ENCODE data around the gene SNAP29.
"Not testable (repeated sequence)": the region's sequence is repeated elsewhere in the genome, so short reads cannot be mapped to it uniquely, and the experiment has no call there.

SNAP29 gene

DNA sequence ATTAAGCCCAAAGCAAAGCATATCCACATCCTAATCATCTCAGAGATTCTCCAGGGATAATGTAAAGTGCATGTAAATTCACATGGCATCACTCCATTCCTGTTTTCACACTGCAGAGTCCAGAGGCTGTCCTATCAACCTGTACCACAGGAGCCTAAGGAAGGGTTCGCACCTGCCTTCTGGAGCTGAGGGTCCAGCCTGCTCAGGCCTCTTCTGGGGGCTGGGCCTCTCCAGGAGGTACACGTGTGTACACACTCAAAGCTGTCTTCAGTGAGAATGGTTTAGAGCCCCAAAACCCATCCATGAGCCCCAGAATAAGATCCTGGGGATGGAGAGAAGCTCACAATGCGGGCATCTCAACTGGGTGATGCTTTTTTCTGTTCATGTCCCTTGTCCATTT lies 24.1 kb upstream of the SNAP29 start:
- DNase-seq (ENCODE audit: low read depth in 2 of 2): no peak

DNA sequence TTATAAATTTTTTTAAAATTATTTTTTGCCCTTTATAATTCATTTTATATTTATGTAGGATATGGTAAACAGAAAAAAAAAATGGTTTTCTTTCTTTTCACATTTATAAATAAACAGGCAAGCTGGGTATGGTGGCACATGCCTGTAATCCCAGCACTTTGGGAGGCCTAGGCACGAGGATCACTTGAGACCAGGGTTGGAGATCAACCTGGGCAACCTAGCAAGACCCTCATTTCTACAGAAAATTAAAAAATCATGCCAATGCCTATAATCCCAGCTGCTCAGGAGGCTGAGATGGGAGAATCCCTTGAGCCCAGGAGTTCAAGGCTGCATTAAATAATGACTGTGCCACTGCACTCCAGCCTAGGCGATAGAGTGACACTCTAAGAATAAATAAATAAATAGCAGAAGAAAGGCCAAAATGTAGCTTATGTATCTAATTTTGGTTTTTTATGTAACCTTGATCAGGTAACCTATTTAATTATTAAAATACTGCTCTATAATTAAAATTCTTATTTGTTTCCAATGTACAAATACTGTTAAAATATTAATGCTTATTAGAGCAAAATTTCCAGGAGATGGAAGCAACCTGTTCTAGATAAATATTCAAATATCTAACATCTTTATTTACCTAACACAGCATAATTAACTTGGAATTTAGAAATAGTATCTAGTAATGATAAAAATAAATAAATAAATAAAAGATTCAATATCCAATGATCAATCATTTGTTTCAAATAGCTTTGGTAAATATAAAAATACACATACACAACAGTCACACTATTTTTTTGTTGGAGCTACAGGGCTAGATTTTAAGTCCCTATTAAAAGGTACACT lies 21.6 kb upstream of the SNAP29 start:
- DNase-seq (ENCODE audit: low read depth in 2 of 2): no peak

GRCh38 chr22:20839354-20839753 lies 19.5 kb upstream of the SNAP29 start:
- not testable (repeated sequence) for DNase-seq (ENCODE audit: low read depth in 2 of 2)

- DNase-seq (ENCODE audit: low read depth in 2 of 2): no peak
Measured at GRCh38 chr22:20839837-20840645, 18.8 kb upstream of the SNAP29 start.

- no peak for DNase-seq (ENCODE audit: low read depth in 2 of 2)
Measured at GRCh38 chr22:20840646-20841371, 18.0 kb upstream of the SNAP29 start.

DNA sequence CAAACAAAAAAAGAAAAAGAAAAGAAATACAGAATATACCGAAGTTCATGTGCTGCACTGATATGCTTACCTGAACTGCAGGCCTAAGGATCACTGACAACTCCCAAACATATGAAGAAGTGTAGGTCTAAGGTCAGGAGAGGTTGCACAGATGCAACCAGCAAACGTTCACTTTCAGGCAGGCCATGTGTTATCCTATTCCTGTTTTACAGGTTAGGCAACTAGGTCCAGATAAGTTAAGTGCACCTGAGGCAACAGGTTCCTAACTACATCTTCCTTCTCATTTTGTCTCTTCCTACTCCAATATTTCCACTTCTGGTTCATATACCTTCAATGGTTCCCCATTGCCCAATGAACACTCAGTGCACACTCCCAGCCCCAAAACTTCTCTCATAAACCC lies 15.3 kb upstream of the SNAP29 start:
- no peak for DNase-seq (ENCODE audit: low read depth in 2 of 2)

- no peak for DNase-seq (ENCODE audit: low read depth in 2 of 2)
Measured at GRCh38 chr22:20844055-20845037, 14.5 kb upstream of the SNAP29 start.

DNA sequence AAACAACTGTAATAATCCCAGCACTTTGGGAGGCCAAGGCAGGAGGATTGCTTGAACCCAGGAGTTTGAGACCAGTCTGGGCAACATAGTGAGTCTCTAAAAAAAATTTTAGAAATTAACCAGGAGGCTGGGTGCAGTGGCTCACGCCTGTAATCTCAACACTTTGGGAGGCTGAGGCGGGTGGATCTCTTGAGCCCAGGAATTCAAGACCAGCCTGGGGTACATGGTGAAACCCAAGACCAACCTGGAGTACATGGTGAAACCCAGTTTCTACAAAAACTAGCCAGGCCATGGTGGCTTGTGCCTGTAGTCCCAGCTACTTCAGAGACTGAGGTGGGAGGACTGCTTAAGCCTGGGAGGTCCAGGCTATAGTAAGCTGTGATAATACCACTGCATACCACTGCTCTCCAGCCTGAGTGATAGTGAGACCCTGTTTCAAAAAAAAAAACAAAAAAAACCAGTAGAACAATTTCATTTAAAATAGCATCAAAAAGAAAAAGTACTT lies 11.4 kb upstream of the SNAP29 start:
- DNase-seq (ENCODE audit: low read depth in 2 of 2): no peak

DNA sequence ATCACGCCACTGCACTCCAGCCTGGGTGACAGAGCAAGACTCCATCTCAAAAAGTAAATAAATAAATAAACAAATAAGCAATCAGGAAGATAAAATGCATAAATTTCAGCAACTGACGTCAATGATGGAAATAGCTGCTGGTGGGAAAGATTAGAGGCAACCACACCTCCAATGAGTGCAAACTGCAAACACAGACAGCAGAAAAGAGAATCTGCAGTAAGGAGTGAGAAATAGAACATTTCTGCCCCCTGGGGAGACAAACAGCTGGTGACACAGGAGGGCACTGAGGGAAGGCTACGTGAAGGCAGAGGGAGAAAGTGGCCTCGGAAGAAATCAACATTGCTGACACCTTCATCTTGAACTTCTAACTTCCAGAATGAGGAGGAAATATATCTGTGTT lies 6.7 kb upstream of the SNAP29 start:
- DNase-seq (ENCODE audit: low read depth in 2 of 2): no peak

GRCh38 chr22:20852503-20852902 lies 6.3 kb upstream of the SNAP29 start:
- DNase-seq (ENCODE audit: low read depth in 2 of 2): no peak

- no peak for DNase-seq (ENCODE audit: low read depth in 2 of 2)
Measured at GRCh38 chr22:20853236-20853660, 5.6 kb upstream of the SNAP29 start.

- DNase-seq (ENCODE audit: low read depth in 2 of 2): no peak
Measured at GRCh38 chr22:20857247-20857643, 1.6 kb upstream of the SNAP29 start.

DNA sequence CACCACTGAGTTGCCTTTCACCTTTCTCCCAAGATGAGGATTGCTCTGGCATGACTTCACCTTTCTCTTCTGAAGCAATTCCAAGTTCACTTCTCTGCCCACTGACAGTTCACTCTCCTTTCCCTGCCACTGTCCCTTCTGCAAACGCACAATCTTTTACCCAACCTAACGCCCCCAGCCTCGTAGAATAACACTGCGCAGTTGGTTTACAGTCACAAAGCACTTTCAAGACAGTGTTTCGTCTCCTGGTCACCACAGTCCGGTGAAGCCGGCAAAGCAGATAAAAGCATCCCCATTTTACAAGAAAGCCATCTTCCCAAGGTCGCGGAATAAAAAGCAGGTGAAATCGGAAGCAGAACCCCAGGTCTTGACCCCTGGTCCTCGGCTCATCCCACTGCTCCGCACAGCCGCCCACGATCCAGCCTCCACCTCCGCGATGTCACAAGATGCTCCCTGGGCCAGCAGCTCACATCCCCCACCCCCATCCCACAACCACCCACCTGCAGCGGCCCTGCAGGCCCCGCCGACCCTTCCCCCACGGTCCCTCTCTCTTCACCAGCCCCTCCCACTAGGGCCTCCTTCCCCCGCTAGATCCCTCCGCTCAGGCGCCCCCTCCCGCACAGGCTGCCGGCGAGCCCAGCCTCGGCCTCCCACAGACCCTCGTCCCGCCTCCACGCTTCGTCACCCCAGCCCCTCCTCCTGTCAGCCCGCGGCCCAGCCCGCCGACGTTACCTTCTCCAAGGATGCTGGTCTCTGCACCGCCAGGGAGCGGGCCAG lies 781 bp upstream of the SNAP29 start:
- DNase-seq (ENCODE audit: low read depth in 2 of 2): peak; percentile 70 to 81

DNA sequence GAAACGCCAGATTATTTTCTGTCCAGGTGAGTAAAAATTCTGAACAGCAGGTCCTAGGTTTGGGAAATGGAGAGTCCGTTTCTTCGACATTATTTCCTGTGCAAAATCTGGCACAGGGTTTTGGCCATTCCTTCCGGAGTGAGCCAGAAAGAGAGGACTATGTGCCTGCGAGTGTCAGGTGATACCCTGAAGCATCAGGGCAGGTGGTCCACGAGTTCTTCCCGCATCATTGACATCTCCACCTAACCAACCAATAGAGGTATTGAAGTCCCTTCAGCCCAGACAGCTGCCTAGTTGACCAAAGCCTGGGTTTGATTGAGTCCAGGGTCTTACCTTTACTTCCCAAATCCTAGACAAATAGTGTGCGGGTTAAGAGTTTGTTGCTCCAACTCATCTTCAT lies 808 bp downstream of the SNAP29 start:
- DNase-seq (ENCODE audit: low read depth in 2 of 2): no peak

DNA sequence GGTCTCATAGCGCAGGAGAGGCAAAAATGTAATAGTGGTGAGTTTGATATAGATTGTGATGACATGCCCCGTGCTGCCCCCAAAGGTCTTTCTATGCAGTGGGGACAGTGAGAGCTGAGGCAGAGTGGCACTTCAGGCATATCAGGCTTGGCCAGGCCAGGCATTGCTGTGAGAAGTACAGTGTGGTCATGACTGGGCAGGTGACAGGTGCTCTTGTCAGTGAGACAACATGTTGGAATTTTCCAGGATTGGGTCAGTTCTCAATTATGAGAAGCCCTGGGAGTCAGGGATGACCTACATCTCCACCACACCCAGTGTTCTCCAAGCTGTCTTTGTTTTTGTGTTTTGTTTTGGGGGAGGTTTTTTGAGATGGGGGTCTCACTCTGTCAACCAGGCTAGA lies 3.7 kb downstream of the SNAP29 start:
- no peak for DNase-seq (ENCODE audit: low read depth in 2 of 2)

DNA sequence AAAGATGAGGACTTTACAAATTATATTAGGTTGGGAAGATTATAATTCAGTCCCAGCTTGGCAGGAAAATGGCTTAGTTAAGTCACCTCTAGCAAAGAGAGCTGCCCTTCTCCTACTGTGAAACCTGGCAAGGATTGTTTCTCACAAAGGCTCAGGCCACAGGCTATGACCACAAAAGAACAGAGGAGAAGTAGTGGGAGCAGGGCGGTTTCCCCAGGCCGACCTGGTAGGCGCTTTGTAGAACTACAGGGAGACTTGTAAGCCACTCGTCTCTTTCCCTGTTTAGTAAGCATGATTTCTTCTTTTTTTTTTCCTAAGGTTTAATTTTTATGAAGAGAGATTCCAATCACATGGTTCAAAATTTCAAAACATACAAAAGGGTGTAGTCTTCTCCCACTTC lies 4.6 kb downstream of the SNAP29 start:
- no peak for DNase-seq (ENCODE audit: low read depth in 2 of 2)

GRCh38 chr22:20864186-20864908 lies 5.5 kb downstream of the SNAP29 start:
- DNase-seq (ENCODE audit: low read depth in 2 of 2): no peak

GRCh38 chr22:20865331-20865730 lies 6.5 kb downstream of the SNAP29 start:
- DNase-seq (ENCODE audit: low read depth in 2 of 2): no peak

DNA sequence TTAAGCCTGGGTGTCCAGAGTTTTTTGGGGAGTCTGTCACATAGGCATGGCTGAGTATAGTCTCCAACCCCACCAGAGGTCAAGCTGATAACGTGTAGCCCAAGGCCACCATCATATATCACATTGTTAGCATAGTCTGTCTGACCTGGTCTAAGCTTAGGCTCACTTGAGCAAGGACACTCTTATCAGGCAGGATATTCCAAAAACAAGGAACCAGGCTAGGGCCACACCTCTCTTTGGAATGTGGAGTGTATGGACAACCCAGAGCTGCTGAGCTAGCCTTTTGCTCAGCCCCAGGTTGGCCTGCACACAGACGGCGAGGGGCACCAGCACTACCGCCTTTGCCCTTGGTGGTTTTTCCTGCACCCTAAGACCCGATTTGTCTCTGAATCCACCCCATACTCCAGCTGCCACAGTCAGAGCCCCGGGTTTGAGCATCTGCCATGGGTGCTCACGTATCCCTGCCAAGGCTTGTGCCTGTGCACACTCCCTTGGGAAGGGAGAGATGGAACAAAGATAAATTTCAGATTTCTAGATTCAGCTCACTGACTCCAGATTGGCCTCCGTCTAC lies 7.2 kb downstream of the SNAP29 start:
- DNase-seq (ENCODE audit: low read depth in 2 of 2): no peak

Data from activated CD8-positive, alpha-beta memory T cell treated with anti-CD3 and anti-CD28 coated beads for 4 hours (primary cell).